Body of pancreas (tissue), 4 donors: ENCODE data around the gene TOB2. TPM values are rescaled to one million over a fixed set of nuclear protein-coding genes. Genes with fewer than 3 reads are reported as not detected.
A peak's percentile ranks its signal among the peaks of the same experiment; 100 is the strongest.

Experiments
- ATAC-seq: fragments of 150-250 bp; one replicate; pipeline ENCODE4 v1.9.1; 2016
- DNase-seq, 4 donors: peaks; one replicate each; pipeline ENCODE4 v3.0.0-alpha.2; 2019
- H3K27ac ChIP-seq, 4 donors: fragments of 200-600 bp; sonication (generic); 1 replicate in 3 of 4; 2 replicates in 1 of 4; pipeline versions ENCODE4 v1.5.1 to v1.6.1; 2016 to 2019; ENCODE audit warnings: mild to moderate bottlenecking in 1 of 4, mixed read lengths in 1 of 4, moderate library complexity in 1 of 4
- H3K27me3 ChIP-seq, 2 donors: fragments of 200-600 bp; sonication (generic); one replicate each; pipeline ENCODE4 v1.6.0; 2016; ENCODE audit warnings: mild to moderate bottlenecking in 1 of 2
- H3K36me3 ChIP-seq, 2 donors: fragments of 200-600 bp; sonication (generic); replicated peaks in 1 of 2; 2 replicates each; pipeline ENCODE4 v1.5.1; 2016; ENCODE audit warnings: low read depth in 2 of 2; ENCODE audit not compliant: insufficient read depth in 1 of 2
- H3K4me1 ChIP-seq: fragments of 200-600 bp; sonication (generic); one replicate; pipeline ENCODE4 v1.6.0; 2016
- H3K4me3 ChIP-seq, 2 donors: fragments of 200-600 bp; sonication (generic); 1 replicate in 1 of 2; 2 replicates in 1 of 2; pipeline ENCODE4 v1.5.1; 2016 to 2019
- H3K9me3 ChIP-seq, 3 donors: fragments of 200-600 bp; sonication (generic); 1 replicate in 2 of 3; 2 replicates in 1 of 3; pipeline ENCODE4 v1.5.1; 2016
- POLR2A ChIP-seq, 3 donors: fragments of 450-650 bp; IDR thresholded peaks; one replicate each; pipeline ENCODE4 v1.6.1; 2016; ENCODE audit warnings: antibody characterized with exemption in 3 of 3, mild to moderate bottlenecking in 2 of 3
- WGBS, 2 donors: methylation state at CpG; one replicate each; pipeline ENCODE4 v1.1.5; 2017; 5-methylcytosine and 5-hydroxymethylcytosine counted together
- intact Hi-C: fragments of 100-400 bp; cut with DNase I; formaldehyde crosslinking; loops from one replicate; pipeline ENCODE4 v1.15.1; 2023
- total RNA-seq, 2 donors: library from RNA; depleted of rRNA; stranded (reverse); fragments of >200 nt; gene quantifications; one replicate each; pipeline ENCODE4 v1.1.0, GENCODE V29; 2016
- TF ChIP-seq, protein P1 (sequence below), 7 experiments: fragments of 450-650 bp in 4 of 7; fragments of 200-600 bp in 3 of 7; sonication (generic) in 3 of 7; IDR thresholded peaks; one replicate each; pipeline ENCODE4 v1.5.1; 2016 to 2019; ENCODE audit warnings: antibody characterized with exemption in 7 of 7

The TOB2 gene
- total RNA-seq, 2 donors from 2014 or later: 23.1 to 27.2 TPM

DNA sequence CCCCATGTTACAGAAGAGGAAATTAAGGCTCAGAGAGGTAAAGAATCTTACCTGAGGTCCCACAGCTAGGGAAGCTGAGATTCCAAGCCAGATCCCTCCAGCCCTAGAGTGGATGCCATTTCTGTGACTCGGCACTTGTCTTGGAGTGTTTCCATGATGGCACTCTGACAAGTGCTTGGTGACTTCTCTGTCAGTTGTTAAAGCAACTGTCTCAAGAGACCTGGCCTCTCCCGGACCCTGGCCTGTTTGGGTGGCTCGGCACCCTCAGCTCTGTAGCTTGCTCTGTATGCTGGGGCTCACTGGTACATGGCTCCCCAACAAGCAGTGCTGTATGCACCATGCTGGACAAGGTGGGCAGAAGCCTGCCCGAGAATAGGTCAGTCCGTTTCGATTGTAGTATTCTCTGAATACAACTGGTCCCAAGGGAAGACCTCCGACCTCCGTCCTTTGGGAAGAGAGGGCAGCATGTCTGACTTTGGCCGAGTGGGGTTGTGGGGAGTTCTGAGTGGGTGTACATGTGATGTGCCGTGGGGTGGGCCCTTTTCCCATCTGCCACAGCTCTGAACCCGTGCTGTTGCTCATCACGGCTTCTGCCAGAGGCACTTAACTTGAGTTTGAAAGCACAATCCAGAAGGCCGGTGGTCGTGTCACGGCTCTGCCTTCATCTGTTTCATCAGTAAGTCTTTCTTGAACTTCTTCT, 34.7 kb upstream of the TOB2 start:
- Histone ChIP-seq H3K27me3 (no peaks in the 10 kb centered on the region), H3K9me3 (no peaks in the 10 kb centered on the region), H3K4me1 (peaks cover 28% of the 10 kb centered on the region), H3K4me3 (no peak overlapping the region), H3K36me3 (no peaks in the 10 kb centered on the region), H3K27ac (no peak overlapping the region)
- 83% methylated on average over 8 to 12 of the region's 15 CpGs for WGBS, 2 donors
- TF ChIP-seq POLR2A (IDR thresholded peaks at IDR 0.05): no peak
- TF ChIP-seq, protein P1, sequence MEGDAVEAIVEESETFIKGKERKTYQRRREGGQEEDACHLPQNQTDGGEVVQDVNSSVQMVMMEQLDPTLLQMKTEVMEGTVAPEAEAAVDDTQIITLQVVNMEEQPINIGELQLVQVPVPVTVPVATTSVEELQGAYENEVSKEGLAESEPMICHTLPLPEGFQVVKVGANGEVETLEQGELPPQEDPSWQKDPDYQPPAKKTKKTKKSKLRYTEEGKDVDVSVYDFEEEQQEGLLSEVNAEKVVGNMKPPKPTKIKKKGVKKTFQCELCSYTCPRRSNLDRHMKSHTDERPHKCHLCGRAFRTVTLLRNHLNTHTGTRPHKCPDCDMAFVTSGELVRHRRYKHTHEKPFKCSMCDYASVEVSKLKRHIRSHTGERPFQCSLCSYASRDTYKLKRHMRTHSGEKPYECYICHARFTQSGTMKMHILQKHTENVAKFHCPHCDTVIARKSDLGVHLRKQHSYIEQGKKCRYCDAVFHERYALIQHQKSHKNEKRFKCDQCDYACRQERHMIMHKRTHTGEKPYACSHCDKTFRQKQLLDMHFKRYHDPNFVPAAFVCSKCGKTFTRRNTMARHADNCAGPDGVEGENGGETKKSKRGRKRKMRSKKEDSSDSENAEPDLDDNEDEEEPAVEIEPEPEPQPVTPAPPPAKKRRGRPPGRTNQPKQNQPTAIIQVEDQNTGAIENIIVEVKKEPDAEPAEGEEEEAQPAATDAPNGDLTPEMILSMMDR (IDR thresholded peaks at IDR 0.05): no peak
- ATAC-seq: no peak
- intact Hi-C loops: no loop called here
- DNase-seq: no peak

DNA sequence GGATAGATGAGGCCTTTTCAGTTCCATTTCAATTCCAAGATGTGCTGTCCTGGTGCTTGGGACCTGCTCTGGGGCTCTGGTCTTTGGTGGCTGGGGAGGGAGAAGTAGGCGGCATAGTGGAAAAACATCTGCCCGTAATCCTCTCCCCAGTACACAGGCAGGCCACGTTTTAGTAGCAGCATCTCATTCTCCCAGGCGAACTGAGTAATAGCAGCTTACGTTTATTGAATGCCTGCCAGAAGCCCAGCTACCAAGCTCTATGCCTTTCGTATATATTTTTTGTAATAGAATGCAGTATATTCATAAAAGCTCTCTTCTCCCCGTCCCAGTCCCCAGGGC, 33.8 kb upstream of the TOB2 start:
- Histone ChIP-seq H3K4me3 (no peak overlapping the region), H3K4me1 (peaks cover 36% of the 10 kb centered on the region), H3K9me3 (no peaks in the 10 kb centered on the region), H3K27me3 (no peaks in the 10 kb centered on the region), H3K36me3 (no peaks in the 10 kb centered on the region), H3K27ac (no peak overlapping the region)
- ATAC-seq: no peak
- WGBS, 2 donors: 68 to 78% methylated on average over 7 of the region's 7 CpGs
- intact Hi-C loops: no loop called here
- TF ChIP-seq, protein P1 (IDR thresholded peaks at IDR 0.05): no peak
- no peak for TF ChIP-seq POLR2A (IDR thresholded peaks at IDR 0.05)
- no peak for DNase-seq

DNA sequence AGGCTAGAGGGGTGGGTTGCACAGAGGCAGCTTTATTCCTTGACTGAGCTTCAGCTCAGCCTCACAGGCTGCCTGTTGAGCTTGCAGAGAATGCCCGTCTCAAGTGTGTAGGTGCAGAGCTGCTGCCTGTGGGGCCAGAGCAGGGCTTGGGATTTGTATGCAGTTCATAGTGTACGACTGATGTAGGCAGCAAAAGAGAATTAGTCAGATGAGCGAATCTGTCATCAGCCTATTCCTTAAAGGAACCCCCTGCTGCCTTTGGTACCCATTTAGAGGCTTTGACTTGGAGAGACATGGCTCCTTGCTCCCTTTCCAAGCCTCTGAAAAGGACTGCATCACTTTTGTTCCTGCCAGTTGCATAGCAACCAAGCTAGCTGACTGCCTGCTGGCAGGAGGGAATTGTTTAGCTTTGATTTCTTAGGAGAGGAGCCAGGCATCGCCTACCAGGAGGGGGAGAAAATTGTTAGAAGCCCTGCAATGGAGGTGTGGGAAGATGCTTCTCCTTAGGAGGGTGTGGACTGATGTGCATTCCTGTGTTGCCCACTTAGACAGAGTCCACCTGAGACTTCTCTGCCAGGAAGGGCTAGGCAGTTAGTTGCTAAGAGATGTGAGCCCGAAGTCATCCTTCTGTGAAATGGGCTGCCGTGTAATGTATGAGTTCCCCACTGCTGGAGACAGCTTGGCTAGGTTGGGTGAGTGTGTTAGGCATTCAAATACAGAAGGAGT, 33.2 kb upstream of the TOB2 start:
- Histone ChIP-seq H3K4me3 (no peak overlapping the region), H3K4me1 (peaks cover 37% of the 10 kb centered on the region), H3K27ac (peak overlapping the region in 1 of 4 donors; percentile 45), H3K36me3 (no peaks in the 10 kb centered on the region), H3K27me3 (no peaks in the 10 kb centered on the region), H3K9me3 (no peaks in the 10 kb centered on the region)
- ATAC-seq: no peak
- intact Hi-C loops: no loop called here
- DNase-seq: no peak
- TF ChIP-seq, protein P1 (IDR thresholded peaks at IDR 0.05): no peak
- no peak for TF ChIP-seq POLR2A (IDR thresholded peaks at IDR 0.05)
- WGBS, 2 donors: 72 to 79% methylated on average over 6 of the region's 6 CpGs

DNA sequence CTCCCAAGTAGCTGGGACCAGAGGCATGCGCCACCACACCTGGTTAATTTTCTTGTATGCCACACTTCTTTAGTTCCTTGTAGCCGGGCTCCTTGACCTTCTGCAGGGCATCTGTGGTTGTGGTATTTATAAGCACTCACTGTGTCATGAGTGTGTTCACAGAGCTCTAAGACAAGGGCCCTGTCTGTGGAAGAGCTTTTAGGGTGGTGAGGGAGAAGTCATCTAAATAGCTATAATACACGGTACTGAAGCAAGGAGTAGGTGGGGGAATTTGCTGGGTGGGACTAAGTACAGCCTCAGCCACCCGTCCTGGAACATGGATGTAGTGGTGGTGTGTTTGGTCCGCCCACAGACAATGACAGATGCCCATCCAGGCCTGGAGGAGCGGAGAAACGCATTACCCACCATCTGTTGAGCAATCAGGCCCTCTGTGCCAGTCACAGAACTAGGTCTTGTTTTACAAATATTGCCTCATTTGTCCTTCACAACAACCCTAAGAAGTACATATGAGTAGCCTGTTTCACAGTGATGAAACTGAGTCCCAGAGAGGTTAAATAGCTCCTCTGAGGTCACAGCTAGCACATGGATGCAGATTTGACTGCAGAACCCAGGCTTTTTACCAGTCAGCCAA, 32.4 kb upstream of the TOB2 start:
- no peaks in the 10 kb centered on the region for H3K27me3 ChIP-seq
- 69 to 72% methylated on average over 6 to 7 of the region's 7 CpGs for WGBS, 2 donors
- peaks cover 37% of the 10 kb centered on the region for H3K4me1 ChIP-seq
- H3K4me3 ChIP-seq: no peak overlapping the region
- no peaks in the 10 kb centered on the region for H3K36me3 ChIP-seq
- intact Hi-C loops: no loop called here
- H3K27ac ChIP-seq: peak overlapping the region in 1 of 4 donors; percentile 45
- DNase-seq: peak in 1 of 4 donors; percentile 19
- no peak for TF ChIP-seq POLR2A (IDR thresholded peaks at IDR 0.05)
- peak; percentile 39 for ATAC-seq
- no peaks in the 10 kb centered on the region for H3K9me3 ChIP-seq

DNA sequence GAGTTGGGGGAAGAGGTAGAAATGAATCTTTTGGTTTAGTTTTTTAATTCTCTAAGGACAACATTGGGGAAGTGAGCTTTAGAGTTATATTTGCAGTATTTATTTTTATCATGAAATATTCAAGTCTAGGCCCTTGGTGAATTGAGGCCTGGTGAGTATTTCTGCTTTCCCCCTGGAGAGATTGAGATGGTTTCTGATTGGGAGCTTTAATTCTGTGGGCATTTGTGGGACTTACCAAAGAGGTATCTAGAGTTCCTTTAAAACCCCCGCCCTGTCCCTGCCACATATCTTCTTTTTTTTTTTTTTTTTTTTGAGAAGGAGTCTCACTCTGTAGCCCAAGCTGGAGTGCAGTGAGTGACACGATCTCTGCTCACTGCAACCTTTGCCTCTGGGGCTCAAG, 31.9 kb upstream of the TOB2 start:
- ATAC-seq (no peak), DNase-seq (no peak)
- Histone ChIP-seq H3K4me3 (no peak overlapping the region), H3K27ac (no peak overlapping the region), H3K27me3 (no peaks in the 10 kb centered on the region), H3K9me3 (no peaks in the 10 kb centered on the region), H3K36me3 (no peaks in the 10 kb centered on the region), H3K4me1 (peaks cover 37% of the 10 kb centered on the region)
- 74 to 76% methylated on average over 2 of the region's 2 CpGs for WGBS, 2 donors
- TF ChIP-seq, protein P1 (IDR thresholded peaks at IDR 0.05): no peak
- intact Hi-C loops: no loop called here
